ENCODE results near the gene PIGP.

PIGP gene

GRCh38 chr21:37017951-37018679 lies 54.8 kb downstream of the PIGP start:
- no peak overlapping the region for H3K4me3 ChIP-seq (ENCODE audit: control insufficient read depth, low read depth, low read length)
- TF ChIP-seq CTCF (IDR thresholded peaks at IDR 0.05; ENCODE audit: control insufficient read depth, insufficient read depth, low read depth, low read length, missing control alignments), result no peak
- DNase-seq (ENCODE audit: low read depth), result no peak
